Gastroesophageal sphincter (tissue), 3 donors: ENCODE results near the gene MYOG.

ENCODE experiments used
- EP300 ChIP-seq: sonication (generic); formaldehyde crosslinking; IDR thresholded peaks from one replicate; pipeline ENCODE4 v1.6.1; 2017; ENCODE audit warnings: antibody characterized with exemption, mild to moderate bottlenecking
- TF ChIP-seq, protein P1 (sequence below), 4 experiments: fragments of 200-600 bp in 2 of 4; fragments of 450-650 bp in 2 of 4; sonication (generic) in 1 of 4; IDR thresholded peaks; one replicate each; pipeline ENCODE4 v1.5.1; 2017 to 2019; ENCODE audit warnings: antibody characterized with exemption in 4 of 4, mild to moderate bottlenecking in 2 of 4, moderate library complexity in 2 of 4

DNA sequence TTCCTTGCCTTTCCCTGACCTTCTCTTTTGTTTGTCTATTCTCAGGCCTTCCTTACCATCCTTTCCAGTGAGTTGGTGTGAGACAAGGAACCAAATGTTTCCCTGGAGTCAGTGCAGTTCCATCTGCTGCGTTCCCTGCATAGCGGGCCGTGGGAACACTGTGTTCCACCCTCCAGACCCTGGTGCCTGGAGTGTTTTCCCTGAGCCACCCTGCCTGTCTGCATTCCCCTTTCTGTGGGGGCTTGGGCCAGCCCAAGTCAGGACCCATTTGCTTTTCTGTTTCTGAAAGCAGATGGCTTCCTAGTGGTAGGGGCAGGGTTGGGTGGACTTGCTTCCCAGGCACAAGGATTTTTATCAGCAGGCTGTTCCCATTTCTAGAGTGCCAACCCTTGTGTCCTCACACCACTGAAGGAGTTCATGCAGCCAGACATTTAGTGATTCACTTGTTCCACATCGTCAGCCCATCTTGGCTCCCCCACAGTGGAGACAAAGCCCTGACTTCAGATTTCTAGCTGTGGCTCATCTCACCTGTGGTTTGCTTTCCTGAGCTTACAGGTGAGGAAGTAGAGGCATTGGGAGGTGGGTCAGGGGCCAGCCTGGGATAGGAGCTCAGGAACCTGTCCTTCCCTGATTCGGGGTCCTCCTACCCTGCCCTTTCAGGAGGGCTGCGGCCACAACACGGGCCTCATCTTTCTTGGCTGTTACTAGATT lies 14.1 kb upstream of the MYOG start:
- TF ChIP-seq, protein P1, sequence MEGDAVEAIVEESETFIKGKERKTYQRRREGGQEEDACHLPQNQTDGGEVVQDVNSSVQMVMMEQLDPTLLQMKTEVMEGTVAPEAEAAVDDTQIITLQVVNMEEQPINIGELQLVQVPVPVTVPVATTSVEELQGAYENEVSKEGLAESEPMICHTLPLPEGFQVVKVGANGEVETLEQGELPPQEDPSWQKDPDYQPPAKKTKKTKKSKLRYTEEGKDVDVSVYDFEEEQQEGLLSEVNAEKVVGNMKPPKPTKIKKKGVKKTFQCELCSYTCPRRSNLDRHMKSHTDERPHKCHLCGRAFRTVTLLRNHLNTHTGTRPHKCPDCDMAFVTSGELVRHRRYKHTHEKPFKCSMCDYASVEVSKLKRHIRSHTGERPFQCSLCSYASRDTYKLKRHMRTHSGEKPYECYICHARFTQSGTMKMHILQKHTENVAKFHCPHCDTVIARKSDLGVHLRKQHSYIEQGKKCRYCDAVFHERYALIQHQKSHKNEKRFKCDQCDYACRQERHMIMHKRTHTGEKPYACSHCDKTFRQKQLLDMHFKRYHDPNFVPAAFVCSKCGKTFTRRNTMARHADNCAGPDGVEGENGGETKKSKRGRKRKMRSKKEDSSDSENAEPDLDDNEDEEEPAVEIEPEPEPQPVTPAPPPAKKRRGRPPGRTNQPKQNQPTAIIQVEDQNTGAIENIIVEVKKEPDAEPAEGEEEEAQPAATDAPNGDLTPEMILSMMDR (IDR thresholded peaks at IDR 0.05): no peak
- no peak for TF ChIP-seq EP300
